A673 (cell line): Measurements from ENCODE around the gene MOCS3.

Source experiments
- CTCF ChIP-seq: fragments of 300-800, 200-600 bp; sonication (generic); conservative IDR thresholded peaks from 2 replicates; pipeline ENCODE4 v1.5.1; 2017; ENCODE audit warnings: low read depth, mild to moderate bottlenecking, antibody characterized with exemption, low read length, moderate library complexity, mixed read lengths
- EZH2 ChIP-seq: fragments of 200-600 bp; sonication (generic); IDR thresholded peaks from 2 replicates; pipeline ENCODE4 v1.6.1; 2017; ENCODE audit warnings: borderline replicate concordance, low read depth, mild to moderate bottlenecking, mixed read lengths, antibody characterized with exemption, low read length; ENCODE audit not compliant: poor library complexity, severe bottlenecking

GRCh38 chr20:50969912-50970311 is 11.3 kb downstream of the MOCS3 start:
- TF ChIP-seq EZH2 (no peak), CTCF (no peak)
